Measurements from ENCODE around the gene HOXA3.

Gene HOXA3

DNA sequence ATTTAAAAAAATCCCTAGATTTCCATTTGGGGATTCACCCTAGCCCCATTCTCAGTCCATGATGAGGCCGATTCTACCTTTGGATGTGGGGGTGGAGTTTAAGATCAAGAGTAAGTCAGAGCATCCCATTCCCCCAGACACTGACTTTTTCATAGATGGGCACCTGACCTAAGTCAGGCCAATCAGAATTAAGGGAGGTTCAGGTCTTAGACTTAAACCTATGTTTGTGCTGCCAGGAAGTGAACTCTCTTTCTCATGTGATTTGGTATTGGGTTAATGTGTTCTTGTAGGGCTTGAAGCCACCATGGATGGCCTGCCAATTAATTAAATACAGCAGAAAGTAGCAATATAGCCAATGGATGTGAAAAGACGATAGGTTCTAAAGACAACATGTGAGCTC, 86.7 kb downstream of the HOXA3 start:
- Histone ChIP-seq H3K4me1 (ENCODE audit: low read length) (no peaks in the 10 kb centered on the region), H3K4me3 (ENCODE audit: low read length) (no peak overlapping the region), H3K36me3 (replicated peaks; ENCODE audit: insufficient read depth, low read length) (no peaks in the 10 kb centered on the region), H3K79me2 (ENCODE audit: low read length) (no peaks in the 10 kb centered on the region), H3K4me2 (ENCODE audit: low read depth, low read length) (no peak overlapping the region), H3K27me3 (replicated peaks; ENCODE audit: insufficient read depth, low read length) (no peaks in the 10 kb centered on the region), H3K9me2 (replicated peaks; ENCODE audit: insufficient read depth, low read length) (no peaks in the 10 kb centered on the region), H3K27ac (ENCODE audit: low read length) (no peak overlapping the region), H3K9ac (ENCODE audit: low read length) (no peak overlapping the region), H2AFZ (ENCODE audit: low read length) (no peak overlapping the region), H3F3A (ENCODE audit: insufficient read depth, low read length) (no peaks in the 10 kb centered on the region), H3K9me3 (replicated peaks; ENCODE audit: insufficient read depth, low read length) (no peaks in the 10 kb centered on the region), H4K20me1 (ENCODE audit: insufficient read depth, low read length) (no peaks in the 10 kb centered on the region)
- DNase-seq = no peak
- TF ChIP-seq, protein P1, sequence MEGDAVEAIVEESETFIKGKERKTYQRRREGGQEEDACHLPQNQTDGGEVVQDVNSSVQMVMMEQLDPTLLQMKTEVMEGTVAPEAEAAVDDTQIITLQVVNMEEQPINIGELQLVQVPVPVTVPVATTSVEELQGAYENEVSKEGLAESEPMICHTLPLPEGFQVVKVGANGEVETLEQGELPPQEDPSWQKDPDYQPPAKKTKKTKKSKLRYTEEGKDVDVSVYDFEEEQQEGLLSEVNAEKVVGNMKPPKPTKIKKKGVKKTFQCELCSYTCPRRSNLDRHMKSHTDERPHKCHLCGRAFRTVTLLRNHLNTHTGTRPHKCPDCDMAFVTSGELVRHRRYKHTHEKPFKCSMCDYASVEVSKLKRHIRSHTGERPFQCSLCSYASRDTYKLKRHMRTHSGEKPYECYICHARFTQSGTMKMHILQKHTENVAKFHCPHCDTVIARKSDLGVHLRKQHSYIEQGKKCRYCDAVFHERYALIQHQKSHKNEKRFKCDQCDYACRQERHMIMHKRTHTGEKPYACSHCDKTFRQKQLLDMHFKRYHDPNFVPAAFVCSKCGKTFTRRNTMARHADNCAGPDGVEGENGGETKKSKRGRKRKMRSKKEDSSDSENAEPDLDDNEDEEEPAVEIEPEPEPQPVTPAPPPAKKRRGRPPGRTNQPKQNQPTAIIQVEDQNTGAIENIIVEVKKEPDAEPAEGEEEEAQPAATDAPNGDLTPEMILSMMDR (IDR thresholded peaks at IDR 0.05; ENCODE audit: low read length) = no peak
- TF ChIP-seq EZH2 (optimal IDR thresholded peaks at IDR 0.05; ENCODE audit: low read depth, low read length) (no peak), EZH2phosphoT487 (IDR thresholded peaks at IDR 0.05; ENCODE audit: low read length) (no peak)

DNA sequence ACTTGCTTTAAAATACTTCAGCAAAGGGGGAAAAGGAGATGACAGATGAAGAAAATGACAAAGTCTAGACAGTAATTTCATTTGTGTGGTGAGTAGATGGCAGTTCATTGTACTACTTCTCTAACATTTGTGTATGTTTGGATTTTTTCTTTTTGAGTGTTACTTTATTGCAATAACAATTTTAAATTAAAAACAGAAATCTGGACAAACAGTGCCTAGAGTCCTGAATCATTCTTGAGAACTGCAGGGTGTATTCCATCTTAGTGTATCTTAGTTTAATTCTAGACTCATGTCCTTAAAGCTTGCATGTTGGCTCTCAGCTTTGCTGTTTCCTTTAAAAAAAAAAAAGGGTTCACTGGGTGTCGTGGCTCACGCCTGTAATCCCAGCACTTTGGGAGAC, 87.7 kb downstream of the HOXA3 start:
- Histone ChIP-seq H3K36me3 (replicated peaks; ENCODE audit: insufficient read depth, low read length) (no peaks in the 10 kb centered on the region), H2AFZ (ENCODE audit: low read length) (no peak overlapping the region), H3K4me1 (ENCODE audit: low read length) (no peaks in the 10 kb centered on the region), H3K4me3 (ENCODE audit: low read length) (no peak overlapping the region), H3K4me2 (ENCODE audit: low read depth, low read length) (no peak overlapping the region), H3K27me3 (replicated peaks; ENCODE audit: insufficient read depth, low read length) (no peaks in the 10 kb centered on the region), H3K9me3 (replicated peaks; ENCODE audit: insufficient read depth, low read length) (no peaks in the 10 kb centered on the region), H3F3A (ENCODE audit: insufficient read depth, low read length) (no peaks in the 10 kb centered on the region), H4K20me1 (ENCODE audit: insufficient read depth, low read length) (no peaks in the 10 kb centered on the region), H3K27ac (ENCODE audit: low read length) (no peak overlapping the region), H3K79me2 (ENCODE audit: low read length) (no peaks in the 10 kb centered on the region), H3K9me2 (replicated peaks; ENCODE audit: insufficient read depth, low read length) (no peaks in the 10 kb centered on the region), H3K9ac (ENCODE audit: low read length) (no peak overlapping the region)
- TF ChIP-seq EZH2phosphoT487 (IDR thresholded peaks at IDR 0.05; ENCODE audit: low read length) (no peak), EZH2 (optimal IDR thresholded peaks at IDR 0.05; ENCODE audit: low read depth, low read length) (no peak)
- TF ChIP-seq, protein P1 (IDR thresholded peaks at IDR 0.05; ENCODE audit: low read length) = no peak
- DNase-seq = no peak

DNA sequence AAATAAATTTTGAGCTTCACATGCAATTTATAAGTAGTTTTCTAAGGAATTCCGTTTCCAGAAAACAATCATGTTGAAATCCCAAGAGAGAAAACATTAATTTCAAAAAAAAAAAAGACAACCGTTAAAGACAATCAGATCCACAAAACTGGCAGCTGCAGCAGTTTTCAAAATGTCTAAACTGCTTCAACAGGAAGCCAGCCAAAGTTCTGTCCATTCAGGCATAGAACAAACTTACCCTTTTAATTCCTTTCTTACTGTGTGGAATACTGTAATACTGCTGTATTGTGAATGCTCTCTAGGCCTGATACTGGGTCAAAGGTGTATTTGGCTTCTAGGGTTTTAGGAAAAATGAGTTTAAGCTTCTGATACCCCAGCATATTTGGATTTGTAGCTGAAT, 88.2 kb downstream of the HOXA3 start:
- no peaks in the 10 kb centered on the region for H3K27me3 ChIP-seq (replicated peaks; ENCODE audit: insufficient read depth, low read length)
- no peak for DNase-seq
- H3K9me2 ChIP-seq (replicated peaks; ENCODE audit: insufficient read depth, low read length) = no peaks in the 10 kb centered on the region
- TF ChIP-seq, protein P1 (IDR thresholded peaks at IDR 0.05; ENCODE audit: low read length) = no peak
- no peak for TF ChIP-seq EZH2phosphoT487 (IDR thresholded peaks at IDR 0.05; ENCODE audit: low read length)
- TF ChIP-seq EZH2 (optimal IDR thresholded peaks at IDR 0.05; ENCODE audit: low read depth, low read length) = no peak
- no peaks in the 10 kb centered on the region for H3K79me2 ChIP-seq (ENCODE audit: low read length)
- H3F3A ChIP-seq (ENCODE audit: insufficient read depth, low read length) = no peaks in the 10 kb centered on the region
- H3K9ac ChIP-seq (ENCODE audit: low read length) = no peak overlapping the region
- no peak overlapping the region for H2AFZ ChIP-seq (ENCODE audit: low read length)
- H4K20me1 ChIP-seq (ENCODE audit: insufficient read depth, low read length) = no peaks in the 10 kb centered on the region
- no peaks in the 10 kb centered on the region for H3K36me3 ChIP-seq (replicated peaks; ENCODE audit: insufficient read depth, low read length)
- no peaks in the 10 kb centered on the region for H3K4me1 ChIP-seq (ENCODE audit: low read length)
- no peak overlapping the region for H3K4me2 ChIP-seq (ENCODE audit: low read depth, low read length)
- H3K4me3 ChIP-seq (ENCODE audit: low read length) = no peak overlapping the region
- no peak overlapping the region for H3K27ac ChIP-seq (ENCODE audit: low read length)
- no peaks in the 10 kb centered on the region for H3K9me3 ChIP-seq (replicated peaks; ENCODE audit: insufficient read depth, low read length)

Data from MM.1S (cell line).